ENCODE measurements around the gene USP36. TPM values are rescaled to one million over a fixed set of nuclear protein-coding genes. Genes with fewer than 3 reads are reported as not detected.

The USP36 gene
- total and polyA plus RNA-seq, 4 donors = 22.5 to 41.0 (median 32.7) TPM

- Histone ChIP-seq H3K4me1 (ENCODE audit: control insufficient read depth, insufficient read depth, low read length) (peaks cover 3% of the 10 kb centered on the region), H3K27me3 (ENCODE audit: control insufficient read depth, insufficient read depth, low read length) (no peaks in the 10 kb centered on the region), H3K36me3 (ENCODE audit: control insufficient read depth, insufficient read depth, low read length) (peaks cover 41% of the 10 kb centered on the region), H3K27ac (ENCODE audit: low read depth, low read length) (no peak overlapping the region), H3K4me3 (ENCODE audit: low read depth, low read length) (no peak overlapping the region), H3K9me3 (ENCODE audit: control insufficient read depth, insufficient read depth, low read length) (no peaks in the 10 kb centered on the region)
- WGBS (ENCODE audit: insufficient coverage) = 92% methylated on average over 4 of the region's 4 CpGs
- no peak for DNase-seq (ENCODE audit: low read depth in 4 of 6, low spot score in 6 of 6)
These were observed 18.4 kb upstream of the USP36 start for GRCh38 chr17:78859051-78859450.

DNA sequence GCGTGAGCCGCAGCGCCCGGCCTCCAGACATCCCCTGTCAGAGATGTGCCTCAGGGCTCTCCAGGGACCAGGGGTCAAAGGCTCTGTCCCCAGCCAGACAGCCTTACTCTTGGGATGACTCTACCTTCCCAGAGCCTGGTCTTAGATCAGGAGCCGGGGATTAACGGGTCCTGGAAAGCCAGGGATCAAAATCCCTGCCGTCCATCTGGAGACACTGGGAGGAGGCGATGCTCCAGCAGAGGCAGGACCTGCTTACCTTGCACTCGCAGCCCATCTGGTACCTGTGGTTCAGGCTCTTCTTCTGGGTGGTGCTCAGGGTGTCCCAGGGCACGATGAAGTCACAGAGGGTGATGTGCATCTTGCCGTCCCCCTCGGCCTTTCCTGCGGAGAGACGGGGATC lies 16.7 kb upstream of the USP36 start:
- Histone ChIP-seq H3K36me3 (ENCODE audit: control insufficient read depth, insufficient read depth, low read length) (peaks cover 51% of the 10 kb centered on the region), H3K27me3 (ENCODE audit: control insufficient read depth, insufficient read depth, low read length) (no peaks in the 10 kb centered on the region), H3K9me3 (ENCODE audit: control insufficient read depth, insufficient read depth, low read length) (no peaks in the 10 kb centered on the region), H3K4me3 (ENCODE audit: low read depth, low read length) (no peak overlapping the region), H3K27ac (ENCODE audit: low read depth, low read length) (no peak overlapping the region), H3K4me1 (ENCODE audit: control insufficient read depth, insufficient read depth, low read length) (peaks cover 3% of the 10 kb centered on the region)
- DNase-seq (ENCODE audit: low read depth in 4 of 6, low spot score in 6 of 6) = no peak
- 97% methylated on average over 14 of the region's 14 CpGs for WGBS (ENCODE audit: insufficient coverage)

GRCh38 chr17:78855561-78856165 lies 15.0 kb upstream of the USP36 start:
- WGBS (ENCODE audit: insufficient coverage) = 96% methylated on average over 24 of the region's 25 CpGs
- DNase-seq (ENCODE audit: low read depth in 4 of 6, low spot score in 6 of 6) = no peak

DNA sequence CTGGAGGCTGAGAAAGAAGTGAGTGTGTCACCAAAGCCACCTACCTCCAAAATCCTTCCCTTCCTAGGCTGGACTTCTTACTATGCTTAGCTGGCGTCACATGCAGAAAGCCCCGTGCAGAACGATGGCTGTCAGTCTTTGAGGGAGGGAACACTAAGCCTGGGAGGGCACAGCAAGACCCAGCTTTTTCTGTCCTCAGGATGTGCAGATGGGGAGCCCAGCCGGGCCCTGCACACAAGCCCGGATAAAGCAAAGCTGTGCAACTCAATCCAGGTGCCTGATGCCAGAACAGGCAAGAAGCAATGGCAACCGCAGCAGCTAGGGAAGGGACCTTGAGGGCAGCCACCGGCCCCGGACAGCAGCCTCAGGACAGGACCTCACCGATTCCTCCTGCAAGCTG lies 13.9 kb upstream of the USP36 start:
- Histone ChIP-seq H3K27ac (ENCODE audit: low read depth, low read length) (no peak overlapping the region), H3K4me1 (ENCODE audit: control insufficient read depth, insufficient read depth, low read length) (no peaks in the 10 kb centered on the region), H3K36me3 (ENCODE audit: control insufficient read depth, insufficient read depth, low read length) (peaks cover 57% of the 10 kb centered on the region), H3K27me3 (ENCODE audit: control insufficient read depth, insufficient read depth, low read length) (no peaks in the 10 kb centered on the region), H3K4me3 (ENCODE audit: low read depth, low read length) (no peak overlapping the region), H3K9me3 (ENCODE audit: control insufficient read depth, insufficient read depth, low read length) (no peaks in the 10 kb centered on the region)
- 92% methylated on average over 5 of the region's 9 CpGs for WGBS (ENCODE audit: insufficient coverage)
- no peak for DNase-seq (ENCODE audit: low read depth in 4 of 6, low spot score in 6 of 6)

More at GRCh38 chr17:78855561-78856165, 15.0 kb upstream of the USP36 start:
- Histone ChIP-seq H3K27ac (ENCODE audit: low read depth, low read length) (no peak overlapping the region), H3K4me3 (ENCODE audit: low read depth, low read length) (no peak overlapping the region), H3K4me1 (ENCODE audit: control insufficient read depth, insufficient read depth, low read length) (peaks cover 3% of the 10 kb centered on the region), H3K27me3 (ENCODE audit: control insufficient read depth, insufficient read depth, low read length) (no peaks in the 10 kb centered on the region), H3K9me3 (ENCODE audit: control insufficient read depth, insufficient read depth, low read length) (no peaks in the 10 kb centered on the region), H3K36me3 (ENCODE audit: control insufficient read depth, insufficient read depth, low read length) (peaks cover 59% of the 10 kb centered on the region)

GRCh38 chr17:78853926-78854394 lies 13.3 kb upstream of the USP36 start:
- H3K27ac ChIP-seq (ENCODE audit: low read depth, low read length) = no peak overlapping the region

DNA sequence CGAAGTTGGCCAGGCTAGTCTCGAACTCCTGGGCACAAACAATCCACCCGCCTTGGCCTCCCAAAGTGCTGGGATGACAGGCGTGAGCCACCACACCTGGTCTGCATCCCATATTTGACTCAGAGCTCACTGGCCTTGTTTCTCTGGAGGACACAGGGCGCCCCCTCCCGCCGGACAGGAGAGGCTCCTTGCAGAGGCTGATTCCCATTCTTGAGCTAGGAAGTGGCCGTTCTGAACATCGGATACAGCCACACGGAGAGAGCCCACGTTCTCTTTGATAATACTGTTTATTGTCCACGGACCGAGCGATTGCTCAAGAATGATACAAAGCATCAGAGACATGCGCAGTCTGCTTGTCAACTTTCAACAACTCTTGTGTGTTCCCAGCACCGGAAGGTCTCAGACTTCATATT lies 12.1 kb upstream of the USP36 start:
- peaks cover 55% of the 10 kb centered on the region for H3K36me3 ChIP-seq (ENCODE audit: control insufficient read depth, insufficient read depth, low read length)
- no peak overlapping the region for H3K27ac ChIP-seq (ENCODE audit: low read depth, low read length)
- no peak overlapping the region for H3K4me3 ChIP-seq (ENCODE audit: low read depth, low read length)
- no peak for DNase-seq (ENCODE audit: low read depth in 4 of 6, low spot score in 6 of 6)
- 87% methylated on average over 16 of the region's 16 CpGs for WGBS (ENCODE audit: insufficient coverage)
- H3K9me3 ChIP-seq (ENCODE audit: control insufficient read depth, insufficient read depth, low read length) = no peaks in the 10 kb centered on the region
- no peaks in the 10 kb centered on the region for H3K4me1 ChIP-seq (ENCODE audit: control insufficient read depth, insufficient read depth, low read length)
- no peaks in the 10 kb centered on the region for H3K27me3 ChIP-seq (ENCODE audit: control insufficient read depth, insufficient read depth, low read length)

More at GRCh38 chr17:78853926-78854394, 13.3 kb upstream of the USP36 start:
- H3K9me3 ChIP-seq (ENCODE audit: control insufficient read depth, insufficient read depth, low read length) = no peaks in the 10 kb centered on the region
- H3K4me3 ChIP-seq (ENCODE audit: low read depth, low read length) = no peak overlapping the region
- 92% methylated on average over 5 of the region's 11 CpGs for WGBS (ENCODE audit: insufficient coverage)
- no peaks in the 10 kb centered on the region for H3K4me1 ChIP-seq (ENCODE audit: control insufficient read depth, insufficient read depth, low read length)
- DNase-seq (ENCODE audit: low read depth in 4 of 6, low spot score in 6 of 6) = no peak
- H3K27me3 ChIP-seq (ENCODE audit: control insufficient read depth, insufficient read depth, low read length) = no peaks in the 10 kb centered on the region
- H3K36me3 ChIP-seq (ENCODE audit: control insufficient read depth, insufficient read depth, low read length) = peaks cover 57% of the 10 kb centered on the region

- no peaks in the 10 kb centered on the region for H3K27me3 ChIP-seq (ENCODE audit: control insufficient read depth, insufficient read depth, low read length)
- WGBS (ENCODE audit: insufficient coverage) = 98% methylated on average over 5 of the region's 5 CpGs
- DNase-seq (ENCODE audit: low read depth in 4 of 6, low spot score in 6 of 6) = no peak
- H3K9me3 ChIP-seq (ENCODE audit: control insufficient read depth, insufficient read depth, low read length) = no peaks in the 10 kb centered on the region
- H3K36me3 ChIP-seq (ENCODE audit: control insufficient read depth, insufficient read depth, low read length) = peaks cover 21% of the 10 kb centered on the region
- H3K4me1 ChIP-seq (ENCODE audit: control insufficient read depth, insufficient read depth, low read length) = peaks cover 8% of the 10 kb centered on the region
- no peak overlapping the region for H3K4me3 ChIP-seq (ENCODE audit: low read depth, low read length)
- no peak overlapping the region for H3K27ac ChIP-seq (ENCODE audit: low read depth, low read length)
These were observed 8.4 kb upstream of the USP36 start for GRCh38 chr17:78849026-78849425.

- no peak overlapping the region for H3K4me3 ChIP-seq (ENCODE audit: low read depth, low read length)
- H3K9me3 ChIP-seq (ENCODE audit: control insufficient read depth, insufficient read depth, low read length) = no peaks in the 10 kb centered on the region
- DNase-seq (ENCODE audit: low read depth in 4 of 6, low spot score in 6 of 6) = no peak
- H3K4me1 ChIP-seq (ENCODE audit: control insufficient read depth, insufficient read depth, low read length) = peaks cover 12% of the 10 kb centered on the region
- H3K36me3 ChIP-seq (ENCODE audit: control insufficient read depth, insufficient read depth, low read length) = peaks cover 9% of the 10 kb centered on the region
- no peak overlapping the region for H3K27ac ChIP-seq (ENCODE audit: low read depth, low read length)
- no CpG with 5 or more reads among the region's 3 CpGs for WGBS (ENCODE audit: insufficient coverage)
- no peaks in the 10 kb centered on the region for H3K27me3 ChIP-seq (ENCODE audit: control insufficient read depth, insufficient read depth, low read length)
These were observed 6.4 kb upstream of the USP36 start for GRCh38 chr17:78847052-78847451.

DNA sequence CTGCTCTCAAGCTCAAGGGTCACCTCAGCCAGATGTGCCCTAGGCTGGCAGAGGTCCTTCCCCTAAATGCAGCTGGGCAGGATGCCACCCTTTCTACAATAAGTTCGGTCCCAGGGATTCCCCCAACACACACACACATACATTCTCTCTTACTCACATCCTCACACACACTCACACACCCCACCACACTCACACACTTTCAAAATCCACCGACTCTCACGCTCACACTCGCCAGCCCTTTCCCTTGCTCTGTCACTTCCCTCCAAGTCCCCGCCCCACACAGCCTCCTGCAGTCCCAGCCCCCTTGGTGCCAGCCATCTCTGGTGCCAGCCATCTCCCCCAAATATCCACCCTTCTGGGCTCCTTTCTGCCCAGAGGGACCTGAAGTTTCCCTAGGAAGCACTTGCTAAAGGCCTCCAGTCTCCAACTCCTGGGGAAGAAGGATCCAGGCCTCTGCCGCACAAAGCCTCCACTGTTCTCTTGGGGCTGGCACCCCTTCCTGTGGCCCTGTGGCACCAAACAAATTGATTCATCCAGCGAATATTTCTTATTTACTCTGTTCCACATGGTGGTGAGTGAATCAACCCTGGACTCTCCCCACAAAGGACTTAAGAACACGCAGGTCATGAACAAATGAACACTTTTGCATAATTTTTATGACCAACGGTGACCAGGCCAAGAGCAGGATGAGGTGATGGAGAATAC lies 3.8 kb upstream of the USP36 start:
- no peaks in the 10 kb centered on the region for H3K27me3 ChIP-seq (ENCODE audit: control insufficient read depth, insufficient read depth, low read length)
- no peaks in the 10 kb centered on the region for H3K36me3 ChIP-seq (ENCODE audit: control insufficient read depth, insufficient read depth, low read length)
- no peaks in the 10 kb centered on the region for H3K9me3 ChIP-seq (ENCODE audit: control insufficient read depth, insufficient read depth, low read length)
- no peak overlapping the region for H3K4me3 ChIP-seq (ENCODE audit: low read depth, low read length)
- DNase-seq (ENCODE audit: low read depth in 4 of 6, low spot score in 6 of 6) = no peak
- no peak overlapping the region for H3K27ac ChIP-seq (ENCODE audit: low read depth, low read length)
- 91% methylated on average over 7 of the region's 9 CpGs for WGBS (ENCODE audit: insufficient coverage)
- H3K4me1 ChIP-seq (ENCODE audit: control insufficient read depth, insufficient read depth, low read length) = peaks cover 19% of the 10 kb centered on the region
